IPS DF 4.7 (cell line): ENCODE data around the gene THBS2.
"Not testable (repeated sequence)": the region's sequence is repeated elsewhere in the genome, so short reads cannot be mapped to it uniquely, and the experiment has no call there.

Source experiments
- DNase-seq: peaks from one replicate; pipeline ENCODE4 v3.0.0-alpha.2; 2013; ENCODE audit warnings: low spot score; ENCODE audit errors: extremely low read depth

Gene THBS2

DNA sequence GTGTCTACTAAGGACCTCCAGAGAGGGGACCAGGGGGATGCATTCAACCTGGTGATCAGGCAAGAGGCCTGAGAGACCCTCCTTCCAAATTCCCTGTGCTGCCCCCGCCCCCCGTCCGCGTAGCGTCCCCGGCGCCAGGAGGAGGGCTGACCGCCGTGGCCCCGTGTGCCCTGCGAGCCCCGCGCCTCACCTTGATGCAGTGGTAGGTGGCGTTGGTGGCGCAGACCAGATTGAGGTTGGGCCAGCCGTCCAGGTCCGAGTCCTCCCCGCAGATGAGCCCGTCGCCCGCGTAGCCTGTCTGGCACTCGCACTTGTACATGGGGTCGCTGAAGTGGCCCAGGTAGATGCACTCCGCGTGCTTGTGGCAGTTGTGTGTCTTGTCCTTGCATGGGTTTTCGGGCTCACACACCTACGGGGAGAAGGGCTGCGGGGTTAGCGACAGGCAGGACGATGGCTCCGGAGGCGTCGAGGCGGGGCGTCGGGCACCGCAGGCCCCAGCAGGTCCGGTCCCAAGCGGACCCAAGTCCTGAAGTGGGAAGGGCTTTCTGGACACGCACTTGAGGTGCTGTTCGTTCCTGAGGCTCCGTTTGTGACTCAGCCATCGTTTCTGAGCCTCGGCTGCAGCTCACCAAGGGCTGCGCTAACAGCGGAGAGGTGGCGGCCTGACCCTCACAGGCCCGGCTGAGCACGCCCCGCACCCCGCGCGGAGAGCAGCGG is 21.7 kb downstream of the THBS2 start:
- DNase-seq: no peak

GRCh38 chr6:169230946-169231789 is 22.5 kb downstream of the THBS2 start:
- DNase-seq: no peak

GRCh38 chr6:169230322-169230665 is 23.4 kb downstream of the THBS2 start:
- no peak for DNase-seq

- DNase-seq: no peak
Measured at GRCh38 chr6:169229615-169230321, 23.9 kb downstream of the THBS2 start.

- DNase-seq: no peak
Measured at GRCh38 chr6:169227116-169227515, 26.5 kb downstream of the THBS2 start.

GRCh38 chr6:169225887-169226286 is 27.8 kb downstream of the THBS2 start:
- DNase-seq: no peak

- DNase-seq: no peak
Measured at GRCh38 chr6:169225131-169225576, 28.5 kb downstream of the THBS2 start.

- no peak for DNase-seq
Measured at GRCh38 chr6:169224716-169225115, 28.9 kb downstream of the THBS2 start.

DNA sequence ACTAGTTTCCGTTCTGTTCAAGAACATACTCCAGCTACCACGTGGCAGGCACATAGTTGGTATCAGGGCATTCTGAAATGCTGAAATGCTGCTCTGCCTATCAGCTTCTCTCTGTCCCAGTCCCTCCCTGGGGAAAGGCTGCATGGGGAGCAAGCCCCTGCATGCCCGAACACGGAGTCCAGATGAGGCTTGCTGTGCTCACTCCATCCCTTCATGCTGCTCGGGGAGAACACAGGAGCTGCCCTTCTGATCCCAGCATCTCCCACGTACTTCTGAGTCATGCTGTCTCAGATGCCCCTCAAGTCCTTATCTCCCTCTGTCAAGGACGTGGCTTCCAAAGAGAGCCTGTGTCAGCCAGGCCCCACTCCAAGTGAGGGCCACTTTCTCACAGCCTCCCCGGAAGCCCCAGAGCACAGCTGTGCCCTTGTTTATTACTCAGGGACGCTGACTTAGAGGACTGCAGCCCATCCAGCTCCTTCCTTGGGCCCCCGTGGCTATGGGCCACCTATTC is 29.4 kb downstream of the THBS2 start:
- DNase-seq: no peak

DNA sequence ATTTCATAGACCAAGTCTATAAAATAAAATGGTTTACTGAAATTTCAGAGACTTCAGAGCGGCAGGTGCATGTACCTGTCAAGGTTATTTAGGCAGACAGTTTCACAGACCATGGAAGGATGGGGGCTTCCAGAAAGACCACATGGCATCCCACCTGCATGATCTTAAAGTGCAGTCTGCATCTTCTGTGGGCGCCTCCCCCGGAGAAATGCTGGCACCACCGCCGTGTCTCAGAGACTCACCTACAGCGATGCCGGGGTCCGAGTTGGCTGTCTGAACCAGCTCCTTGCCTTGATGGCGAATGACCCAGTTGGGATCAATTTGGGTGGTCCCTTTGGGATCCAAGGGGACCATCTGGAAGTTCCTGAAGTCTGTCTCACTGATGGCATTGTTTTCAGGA is 30.6 kb downstream of the THBS2 start:
- DNase-seq: no peak

DNA sequence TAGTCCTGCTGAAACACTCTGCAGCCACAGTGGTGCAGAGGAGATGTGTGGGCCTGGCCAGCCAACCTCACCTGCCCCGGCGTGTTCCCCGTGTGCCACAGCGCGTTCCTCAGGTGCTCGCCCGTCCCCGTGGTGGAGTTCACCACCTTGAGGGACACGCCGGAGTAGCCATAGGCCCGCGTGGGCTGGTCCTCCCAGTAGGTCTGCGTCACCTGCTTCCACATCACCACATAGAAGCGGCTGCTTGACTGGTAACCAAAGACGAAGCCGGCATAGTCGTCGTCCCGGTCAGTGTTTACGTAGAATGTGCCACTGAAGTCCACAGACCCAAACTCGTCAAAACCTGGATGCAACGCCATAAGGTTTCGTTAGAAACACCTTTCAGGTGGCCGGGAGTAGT is 31.5 kb downstream of the THBS2 start:
- DNase-seq: no peak

DNA sequence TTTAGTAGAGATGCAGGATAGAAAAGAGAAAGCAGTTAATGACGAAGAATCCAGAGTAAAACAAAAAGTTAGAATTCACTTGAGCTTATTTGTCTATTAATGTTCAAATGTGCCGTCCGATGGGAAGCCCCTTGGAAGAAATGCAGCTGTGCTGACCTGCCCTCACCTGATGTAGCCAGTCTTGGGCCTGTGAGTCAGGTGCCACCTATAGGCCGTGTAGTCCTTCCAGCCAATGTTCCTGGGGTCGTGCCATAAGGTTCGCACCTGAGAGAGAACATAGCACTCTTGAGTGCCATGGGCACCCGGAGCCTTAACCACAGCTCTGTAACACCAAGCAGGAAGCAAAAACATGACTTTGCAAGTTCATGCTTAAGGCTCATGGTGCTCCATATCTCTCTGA is 32.4 kb downstream of the THBS2 start:
- DNase-seq: no peak

GRCh38 chr6:169220068-169220964 is 33.3 kb downstream of the THBS2 start:
- DNase-seq: no peak

GRCh38 chr6:169217972-169218371 is 35.7 kb downstream of the THBS2 start:
- DNase-seq: no peak

DNA sequence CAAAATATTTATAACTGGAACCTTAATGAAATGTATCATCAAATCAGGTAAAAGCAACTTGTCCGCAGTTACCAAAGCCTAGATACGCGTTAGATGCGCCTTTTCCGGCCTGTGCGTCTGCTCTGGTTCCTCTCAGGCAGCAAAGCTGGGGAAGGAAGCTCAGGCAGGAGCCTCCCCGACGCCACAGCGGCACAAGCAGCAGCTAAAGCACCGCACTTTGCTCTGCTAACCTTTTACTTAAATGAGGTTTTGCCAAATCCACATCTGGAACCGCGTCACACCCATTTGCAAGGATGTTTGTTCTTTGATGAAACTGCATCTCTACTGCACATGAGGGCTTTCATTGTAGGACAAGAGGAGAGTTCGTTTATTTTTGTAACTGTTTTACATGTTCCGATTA is 36.8 kb downstream of the THBS2 start:
- DNase-seq: no peak

- DNase-seq: no peak
Measured at GRCh38 chr6:169215201-169215681, 38.4 kb downstream of the THBS2 start.

DNA sequence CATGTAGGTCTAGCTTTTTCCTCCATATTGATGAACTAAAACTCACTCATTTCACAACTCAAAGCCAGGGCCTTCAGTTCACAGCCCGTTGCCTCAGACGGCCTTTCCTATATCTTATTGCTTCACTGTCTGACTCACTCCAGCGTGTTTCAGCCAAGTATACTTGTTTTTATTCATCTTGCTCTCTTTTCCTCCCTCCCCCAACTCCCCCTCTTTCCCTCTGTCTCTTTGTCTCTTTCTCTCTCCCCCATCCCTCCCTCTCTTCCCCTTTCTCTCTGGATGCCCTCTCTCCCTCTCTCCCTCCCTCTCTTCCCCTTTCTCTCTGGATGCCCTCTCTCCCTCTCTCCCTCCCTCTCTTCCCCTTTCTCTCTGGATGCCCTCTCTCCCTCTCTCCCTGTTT is 38.9 kb downstream of the THBS2 start:
- DNase-seq: not testable (repeated sequence)

DNA sequence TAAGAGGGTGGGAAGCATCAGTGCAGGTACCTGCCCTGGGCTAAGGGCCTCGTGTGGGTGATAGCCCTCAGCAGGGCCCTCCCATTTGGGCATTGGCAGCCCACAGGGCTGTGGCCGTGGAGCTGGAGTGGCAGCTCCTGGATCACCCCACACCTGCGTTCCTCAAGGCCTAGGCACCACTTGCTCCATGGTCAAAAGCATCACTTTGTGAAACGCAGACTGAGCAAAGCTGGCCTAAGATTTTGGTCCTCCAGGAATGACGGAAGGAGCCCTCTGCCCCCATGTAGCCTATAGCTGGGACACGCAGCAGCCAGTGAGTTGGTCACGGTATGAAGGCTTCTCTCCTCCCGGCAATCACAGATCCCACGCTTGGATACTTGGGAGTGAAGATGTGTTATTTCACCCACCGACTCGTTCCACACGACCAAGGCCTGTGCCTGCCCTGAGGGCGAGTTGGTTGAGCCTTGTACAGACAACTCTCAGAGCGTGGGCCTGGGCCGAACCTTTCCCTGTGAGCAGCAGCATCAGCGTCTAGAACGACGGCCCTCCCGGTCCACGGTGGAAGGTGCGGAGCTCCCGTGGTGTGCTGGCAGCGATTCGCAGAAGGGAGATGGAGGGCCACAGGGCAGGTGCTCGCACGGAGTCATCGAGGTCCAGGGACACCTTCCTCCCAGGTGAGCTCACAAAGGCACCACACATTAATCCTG is 39.7 kb downstream of the THBS2 start:
- no peak for DNase-seq

GRCh38 chr6:169212897-169213813 is 40.5 kb downstream of the THBS2 start:
- peak; percentile 19 for DNase-seq
